Parathyroid adenoma (tissue), 2 donors: Measurements from ENCODE around the gene TNFRSF8.

Source experiments
- H2AFZ ChIP-seq: fragments of 300-600 bp; sonication (generic); one replicate; pipeline ENCODE4 v1.7.0; 2017; ENCODE audit warnings: antibody characterized with exemption, mild to moderate bottlenecking
- H3K27ac ChIP-seq: fragments of 300-600 bp; sonication (generic); one replicate; pipeline ENCODE4 v1.7.0; 2017
- H3K27me3 ChIP-seq: fragments of 300-600 bp; sonication (generic); one replicate; pipeline ENCODE4 v1.7.0; 2017; ENCODE audit warnings: low read length; ENCODE audit not compliant: control insufficient read depth, insufficient read depth
- H3K36me3 ChIP-seq: fragments of 300-600 bp; sonication (generic); one replicate; pipeline ENCODE4 v1.7.0; 2017; ENCODE audit warnings: low read length; ENCODE audit not compliant: control insufficient read depth, insufficient read depth
- H3K4me1 ChIP-seq: fragments of 300-600 bp; sonication (generic); one replicate; pipeline ENCODE4 v1.7.0; 2017; ENCODE audit warnings: control low read depth
- H3K4me2 ChIP-seq: fragments of 300-600 bp; sonication (generic); one replicate; pipeline ENCODE4 v1.7.0; 2017; ENCODE audit warnings: low read length
- H3K4me3 ChIP-seq: fragments of 300-600 bp; sonication (generic); one replicate; pipeline ENCODE4 v1.7.0; 2017; ENCODE audit warnings: low read depth, low read length
- H3K79me2 ChIP-seq: fragments of 300-600 bp; sonication (generic); one replicate; pipeline ENCODE4 v1.7.0; 2017; ENCODE audit warnings: control low read depth
- H3K9ac ChIP-seq: fragments of 300-600 bp; sonication (generic); one replicate; pipeline ENCODE4 v1.7.0; 2017; ENCODE audit warnings: mild to moderate bottlenecking
- H3K9me3 ChIP-seq: fragments of 300-600 bp; sonication (generic); one replicate; pipeline ENCODE4 v1.7.0; 2017; ENCODE audit warnings: low read length; ENCODE audit not compliant: control insufficient read depth
- TF ChIP-seq, protein P1 (sequence below): fragments of 300-600 bp; sonication (generic); IDR thresholded peaks from one replicate; pipeline ENCODE4 v1.7.0; 2017; ENCODE audit warnings: antibody characterized with exemption, mild to moderate bottlenecking
- donor health status: primary hyperparathyroidism.

The TNFRSF8 gene

DNA sequence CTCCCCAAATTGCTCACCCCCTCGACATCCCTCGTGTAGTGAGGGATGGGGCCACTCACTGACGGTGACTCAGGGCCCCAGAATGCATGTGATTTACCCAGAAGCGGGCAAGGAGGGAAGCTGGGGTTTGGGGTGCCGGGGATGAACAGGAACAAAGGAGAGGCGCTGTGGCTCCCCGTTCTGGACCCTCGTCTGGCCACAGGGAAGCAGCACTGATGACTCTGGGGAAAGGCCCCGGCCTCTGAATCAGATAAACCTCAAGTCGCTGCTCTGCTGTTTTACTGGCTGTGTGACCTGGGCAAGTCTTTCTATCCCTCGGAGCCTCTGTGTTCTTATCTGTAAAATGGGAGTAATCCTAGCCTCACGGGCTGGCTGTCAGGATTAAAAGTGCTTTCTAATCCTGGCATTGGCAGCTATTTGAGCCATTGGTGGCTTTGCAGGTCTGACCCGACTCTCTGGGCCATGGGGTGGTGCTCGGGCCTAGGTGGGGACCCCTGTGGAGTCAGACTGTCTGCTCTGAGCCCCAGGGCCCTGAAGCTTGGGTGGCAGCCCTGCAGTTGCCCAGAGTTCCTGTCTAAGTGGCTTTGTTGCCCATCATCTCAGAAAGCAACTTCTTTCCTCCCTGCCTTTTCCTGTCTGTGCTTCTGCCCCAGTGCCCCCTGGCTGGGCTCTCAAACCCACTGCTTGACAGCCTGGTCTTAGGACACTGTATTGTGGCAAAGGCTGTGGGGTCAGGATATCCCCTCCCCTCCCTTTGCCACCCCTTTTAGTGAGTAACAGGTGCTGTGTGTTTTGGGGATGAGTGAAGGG is 109.1 kb downstream of the TNFRSF8 start:
- H3K27ac ChIP-seq = peak overlapping the region; percentile 65
- H3K4me1 ChIP-seq = no peaks in the 10 kb centered on the region
- H3K9ac ChIP-seq = no peak overlapping the region
- no peaks in the 10 kb centered on the region for H3K79me2 ChIP-seq
- no peak overlapping the region for H3K4me2 ChIP-seq
- TF ChIP-seq, protein P1, sequence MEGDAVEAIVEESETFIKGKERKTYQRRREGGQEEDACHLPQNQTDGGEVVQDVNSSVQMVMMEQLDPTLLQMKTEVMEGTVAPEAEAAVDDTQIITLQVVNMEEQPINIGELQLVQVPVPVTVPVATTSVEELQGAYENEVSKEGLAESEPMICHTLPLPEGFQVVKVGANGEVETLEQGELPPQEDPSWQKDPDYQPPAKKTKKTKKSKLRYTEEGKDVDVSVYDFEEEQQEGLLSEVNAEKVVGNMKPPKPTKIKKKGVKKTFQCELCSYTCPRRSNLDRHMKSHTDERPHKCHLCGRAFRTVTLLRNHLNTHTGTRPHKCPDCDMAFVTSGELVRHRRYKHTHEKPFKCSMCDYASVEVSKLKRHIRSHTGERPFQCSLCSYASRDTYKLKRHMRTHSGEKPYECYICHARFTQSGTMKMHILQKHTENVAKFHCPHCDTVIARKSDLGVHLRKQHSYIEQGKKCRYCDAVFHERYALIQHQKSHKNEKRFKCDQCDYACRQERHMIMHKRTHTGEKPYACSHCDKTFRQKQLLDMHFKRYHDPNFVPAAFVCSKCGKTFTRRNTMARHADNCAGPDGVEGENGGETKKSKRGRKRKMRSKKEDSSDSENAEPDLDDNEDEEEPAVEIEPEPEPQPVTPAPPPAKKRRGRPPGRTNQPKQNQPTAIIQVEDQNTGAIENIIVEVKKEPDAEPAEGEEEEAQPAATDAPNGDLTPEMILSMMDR = no peak
- H3K36me3 ChIP-seq = no peaks in the 10 kb centered on the region
- no peaks in the 10 kb centered on the region for H3K9me3 ChIP-seq
- H3K27me3 ChIP-seq = no peaks in the 10 kb centered on the region
- H3K4me3 ChIP-seq = no peak overlapping the region
- H2AFZ ChIP-seq = no peak overlapping the region

DNA sequence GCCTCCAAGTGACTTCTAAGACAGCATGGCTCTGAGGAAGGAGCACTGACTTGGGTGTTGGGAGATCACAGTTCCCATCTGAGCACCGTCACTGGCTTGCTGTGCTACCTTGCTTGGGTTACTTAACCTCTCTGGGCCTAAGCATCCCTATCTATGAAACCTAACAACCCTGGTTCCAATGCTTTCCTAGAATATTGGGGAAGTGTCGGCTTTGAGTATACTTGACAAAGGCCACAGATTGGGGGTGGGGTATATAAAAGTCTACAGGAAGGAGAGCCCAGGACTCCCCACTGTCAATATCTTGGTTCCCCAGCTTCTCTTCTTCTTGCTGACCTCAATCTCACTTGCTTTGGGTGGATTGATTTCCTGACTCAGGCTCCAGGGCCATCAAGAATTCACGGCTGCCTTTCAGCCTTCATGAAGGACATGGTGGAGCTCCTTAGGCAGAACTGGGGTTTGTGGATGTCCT is 110.0 kb downstream of the TNFRSF8 start:
- peak overlapping the region; percentile 65 for H3K27ac ChIP-seq
- H2AFZ ChIP-seq = no peak overlapping the region
- H3K9me3 ChIP-seq = no peaks in the 10 kb centered on the region
- H3K9ac ChIP-seq = no peak overlapping the region
- no peaks in the 10 kb centered on the region for H3K4me1 ChIP-seq
- no peak overlapping the region for H3K4me2 ChIP-seq
- TF ChIP-seq, protein P1 = no peak
- no peak overlapping the region for H3K4me3 ChIP-seq
- no peaks in the 10 kb centered on the region for H3K27me3 ChIP-seq
- H3K36me3 ChIP-seq = no peaks in the 10 kb centered on the region
- no peaks in the 10 kb centered on the region for H3K79me2 ChIP-seq

DNA sequence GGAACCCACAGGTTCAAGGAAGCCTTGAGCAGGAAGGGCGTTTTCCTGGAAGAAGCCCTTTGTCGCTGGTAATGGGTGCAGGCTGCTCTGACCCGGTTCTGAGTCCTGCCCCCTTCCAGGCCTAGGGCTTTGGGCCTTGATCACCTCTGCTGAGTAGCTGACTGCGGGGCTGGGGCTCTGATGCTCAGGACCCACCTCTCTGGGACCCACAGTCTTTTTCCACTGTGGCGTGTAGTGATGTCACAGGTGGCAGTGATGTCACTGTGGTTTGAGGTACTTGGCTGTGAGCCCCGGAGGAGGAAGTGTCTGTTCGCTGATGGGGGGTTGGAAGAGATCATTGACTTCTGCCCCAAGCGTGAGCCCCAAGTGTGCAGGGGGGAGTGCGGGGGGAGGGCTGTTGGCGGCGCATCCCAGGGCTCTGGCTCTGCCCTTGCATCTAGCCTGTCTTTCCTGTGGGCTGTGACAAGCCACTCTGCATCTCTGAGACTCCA is 110.6 kb downstream of the TNFRSF8 start:
- Histone ChIP-seq H3K4me1 (no peaks in the 10 kb centered on the region), H3K36me3 (no peaks in the 10 kb centered on the region), H3K9ac (no peak overlapping the region)

DNA sequence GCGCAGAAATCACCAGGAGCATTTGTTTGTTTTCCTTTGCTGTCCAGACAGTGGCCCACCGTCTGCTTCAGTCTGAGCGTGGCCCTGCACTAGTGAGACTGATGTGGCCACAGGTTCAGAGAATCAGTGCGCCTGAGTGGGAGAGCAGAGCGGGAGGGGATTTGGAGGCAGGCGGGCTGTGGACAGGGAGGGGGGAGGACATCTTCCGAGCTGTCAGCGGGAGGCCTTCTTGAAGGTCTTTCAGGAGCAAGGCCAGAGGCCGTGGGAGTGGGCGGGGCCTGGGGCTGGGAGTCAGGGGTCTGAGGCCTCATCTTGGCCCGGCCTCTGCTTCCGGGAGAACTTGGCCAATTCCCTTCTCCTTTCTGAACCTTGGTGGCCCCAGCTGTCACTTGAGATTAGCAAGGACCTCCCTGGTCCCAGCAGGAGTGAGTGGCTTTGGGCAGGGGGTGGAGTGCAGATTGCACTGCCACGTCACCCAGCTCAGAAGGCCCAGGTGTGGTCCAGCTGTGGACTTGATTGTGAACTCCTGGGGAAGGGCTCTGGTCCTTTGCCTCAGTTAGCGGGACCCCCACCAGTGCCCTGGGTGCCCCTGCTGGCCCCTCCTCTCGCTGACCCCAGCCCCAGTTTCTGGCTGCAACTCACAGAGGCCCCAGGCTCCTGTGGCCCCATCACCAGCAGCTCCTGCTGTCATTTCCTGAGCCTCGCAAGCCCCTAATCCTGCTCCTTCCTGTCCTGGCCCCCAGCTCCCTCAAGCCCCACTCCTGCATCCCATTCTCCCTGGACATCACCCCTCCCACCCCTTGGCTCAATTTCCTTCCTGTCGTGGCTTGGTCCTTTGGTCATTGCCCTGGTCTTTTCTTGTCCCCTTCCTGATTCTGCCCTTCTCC is 112.1 kb downstream of the TNFRSF8 start:
- TF ChIP-seq, protein P1 = no peak
- Histone ChIP-seq H3K9me3 (no peaks in the 10 kb centered on the region), H3K4me2 (no peak overlapping the region), H2AFZ (no peak overlapping the region), H3K4me3 (no peak overlapping the region), H3K36me3 (no peaks in the 10 kb centered on the region), H3K9ac (no peak overlapping the region), H3K27me3 (no peaks in the 10 kb centered on the region), H3K4me1 (no peaks in the 10 kb centered on the region), H3K27ac (peak overlapping the region; percentile 57), H3K79me2 (no peaks in the 10 kb centered on the region)

More for the DNA sequence above, 110.6 kb downstream of the TNFRSF8 start:
- Histone ChIP-seq H2AFZ (no peak overlapping the region), H3K27me3 (no peaks in the 10 kb centered on the region), H3K4me3 (no peak overlapping the region), H3K79me2 (no peaks in the 10 kb centered on the region), H3K4me2 (no peak overlapping the region), H3K9me3 (no peaks in the 10 kb centered on the region), H3K27ac (peak overlapping the region; percentile 65)
- TF ChIP-seq, protein P1 = no peak
